Muscle layer of colon (tissue), 2 donors: Measurements from ENCODE around the gene THEM4.
A peak's percentile ranks its signal among the peaks of the same experiment; 100 is the strongest.

Source experiments
- H3K27ac ChIP-seq: one replicate; pipeline ENCODE4 v1.7.0; 2013; ENCODE audit warnings: low read depth, mild to moderate bottlenecking, low read length, moderate library complexity
- H3K27me3 ChIP-seq, 2 donors: one replicate each; pipeline ENCODE4 v1.7.0; 2013; ENCODE audit warnings: low read length in 2 of 2, mild to moderate bottlenecking in 2 of 2; ENCODE audit not compliant: insufficient read depth in 2 of 2, control insufficient read depth in 1 of 2
- H3K36me3 ChIP-seq: one replicate; pipeline ENCODE4 v1.7.0; 2013; ENCODE audit warnings: mild to moderate bottlenecking, low read length; ENCODE audit not compliant: insufficient read depth
- H3K4me1 ChIP-seq: one replicate; pipeline ENCODE4 v1.7.0; 2013; ENCODE audit warnings: mild to moderate bottlenecking, low read length; ENCODE audit not compliant: insufficient read depth
- H3K4me3 ChIP-seq, 2 donors: one replicate each; pipeline ENCODE4 v1.7.0; 2013; ENCODE audit warnings: low read length in 2 of 2, low read depth in 1 of 2, mild to moderate bottlenecking in 1 of 2, moderate library complexity in 1 of 2
- H3K9ac ChIP-seq: one replicate; pipeline ENCODE4 v1.7.0; 2013; ENCODE audit warnings: low read length
- H3K9me3 ChIP-seq: one replicate; pipeline ENCODE4 v1.7.0; 2013; ENCODE audit warnings: mild to moderate bottlenecking, low read length
- donor health status: abdominal sarcoma.
- donor health status: Adenocarcinoma of cecum.

Gene THEM4

GRCh38 chr1:151909167-151910149 is at the start of gene THEM4:
TSS of gene THEM4 (minus strand) at chr1:151909511. CDS start at chr1:151909458, 53 bp downstream.
- H3K36me3 ChIP-seq: no peaks in the 10 kb centered on the region
- H3K27me3 ChIP-seq: no peaks in the 10 kb centered on the region
- H3K27ac ChIP-seq: peak within 1 kb of the TSS; percentile 79
- H3K4me1 ChIP-seq: peaks cover 15% of the 10 kb centered on the region
- H3K9me3 ChIP-seq: no peaks in the 10 kb centered on the region
- peak within 1 kb of the TSS; percentile 68 to 85 for H3K4me3 ChIP-seq
- H3K9ac ChIP-seq: peak within 1 kb of the TSS; percentile 85

- no peaks in the 10 kb centered on the region for H3K27me3 ChIP-seq
- H3K4me3 ChIP-seq: no peak overlapping the region
- no peaks in the 10 kb centered on the region for H3K9me3 ChIP-seq
- H3K9ac ChIP-seq: no peak overlapping the region
- no peaks in the 10 kb centered on the region for H3K4me1 ChIP-seq
- no peaks in the 10 kb centered on the region for H3K36me3 ChIP-seq
- no peak overlapping the region for H3K27ac ChIP-seq
Measured at GRCh38 chr1:151958959-151959358, 49.6 kb upstream of the THEM4 start.

- Histone ChIP-seq H3K27ac (no peak overlapping the region), H3K36me3 (no peaks in the 10 kb centered on the region), H3K4me3 (no peak overlapping the region), H3K27me3 (no peaks in the 10 kb centered on the region), H3K4me1 (no peaks in the 10 kb centered on the region), H3K9me3 (no peaks in the 10 kb centered on the region), H3K9ac (no peak overlapping the region)
Measured at GRCh38 chr1:151956957-151957497, 47.7 kb upstream of the THEM4 start.

- H3K27me3 ChIP-seq: no peaks in the 10 kb centered on the region
- no peak overlapping the region for H3K9ac ChIP-seq
- no peak overlapping the region for H3K27ac ChIP-seq
- H3K4me3 ChIP-seq: no peak overlapping the region
- no peaks in the 10 kb centered on the region for H3K9me3 ChIP-seq
- no peaks in the 10 kb centered on the region for H3K36me3 ChIP-seq
- no peaks in the 10 kb centered on the region for H3K4me1 ChIP-seq
Measured at GRCh38 chr1:151953409-151954094, 44.2 kb upstream of the THEM4 start.

DNA sequence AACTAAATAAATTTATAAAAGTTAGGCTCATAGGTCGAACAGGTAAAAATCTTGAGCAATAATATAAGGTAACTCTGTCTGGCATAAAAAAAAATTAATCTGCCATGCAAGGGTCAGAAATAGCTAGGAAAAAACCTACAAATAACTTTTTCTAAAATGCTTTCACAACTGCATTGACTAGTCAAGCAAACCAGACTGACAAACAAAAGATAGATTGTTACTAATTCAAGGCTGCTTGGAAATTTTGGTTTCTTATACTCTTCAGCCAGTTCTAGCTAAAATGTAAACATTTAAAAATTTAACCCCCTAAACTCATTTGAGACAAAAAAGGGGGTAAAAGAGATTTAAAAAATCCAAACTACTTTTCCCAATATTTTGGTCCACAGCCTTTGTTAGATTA is 43.5 kb upstream of the THEM4 start:
- Histone ChIP-seq H3K27ac (no peak overlapping the region), H3K4me1 (no peaks in the 10 kb centered on the region), H3K27me3 (no peaks in the 10 kb centered on the region), H3K9me3 (no peaks in the 10 kb centered on the region), H3K9ac (no peak overlapping the region), H3K36me3 (no peaks in the 10 kb centered on the region), H3K4me3 (no peak overlapping the region)

- Histone ChIP-seq H3K9me3 (no peaks in the 10 kb centered on the region), H3K27me3 (no peaks in the 10 kb centered on the region), H3K27ac (no peak overlapping the region), H3K36me3 (no peaks in the 10 kb centered on the region), H3K4me3 (no peak overlapping the region), H3K9ac (no peak overlapping the region), H3K4me1 (peaks cover 22% of the 10 kb centered on the region)
Measured at GRCh38 chr1:151949371-151950193, 40.3 kb upstream of the THEM4 start.

- Histone ChIP-seq H3K4me3 (no peak overlapping the region), H3K27ac (no peak overlapping the region), H3K27me3 (no peaks in the 10 kb centered on the region), H3K36me3 (no peaks in the 10 kb centered on the region), H3K4me1 (peaks cover 29% of the 10 kb centered on the region), H3K9ac (no peak overlapping the region), H3K9me3 (no peaks in the 10 kb centered on the region)
Measured at GRCh38 chr1:151948506-151948905, 39.2 kb upstream of the THEM4 start.

DNA sequence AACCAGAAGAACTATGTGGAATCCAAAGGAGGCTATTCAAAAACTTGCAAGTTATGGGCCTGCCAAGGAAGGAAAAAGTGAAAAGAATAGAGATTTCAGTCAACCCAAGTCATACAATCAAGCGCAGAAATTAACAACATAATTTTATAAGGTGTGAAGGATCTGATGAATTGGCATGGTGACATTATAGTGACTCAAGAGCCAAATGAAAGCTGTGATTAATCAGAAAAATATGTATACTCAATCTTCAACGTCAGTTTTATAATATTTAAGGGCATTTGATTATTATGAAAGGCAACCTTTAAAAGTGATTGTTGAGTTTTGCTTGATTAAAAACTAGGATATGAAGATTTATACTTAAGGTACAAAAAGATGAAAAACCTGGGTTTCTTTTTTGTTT is 37.8 kb upstream of the THEM4 start:
- no peak overlapping the region for H3K9ac ChIP-seq
- H3K9me3 ChIP-seq: no peaks in the 10 kb centered on the region
- no peaks in the 10 kb centered on the region for H3K27me3 ChIP-seq
- no peak overlapping the region for H3K4me3 ChIP-seq
- peaks cover 30% of the 10 kb centered on the region for H3K4me1 ChIP-seq
- no peak overlapping the region for H3K27ac ChIP-seq
- no peaks in the 10 kb centered on the region for H3K36me3 ChIP-seq

DNA sequence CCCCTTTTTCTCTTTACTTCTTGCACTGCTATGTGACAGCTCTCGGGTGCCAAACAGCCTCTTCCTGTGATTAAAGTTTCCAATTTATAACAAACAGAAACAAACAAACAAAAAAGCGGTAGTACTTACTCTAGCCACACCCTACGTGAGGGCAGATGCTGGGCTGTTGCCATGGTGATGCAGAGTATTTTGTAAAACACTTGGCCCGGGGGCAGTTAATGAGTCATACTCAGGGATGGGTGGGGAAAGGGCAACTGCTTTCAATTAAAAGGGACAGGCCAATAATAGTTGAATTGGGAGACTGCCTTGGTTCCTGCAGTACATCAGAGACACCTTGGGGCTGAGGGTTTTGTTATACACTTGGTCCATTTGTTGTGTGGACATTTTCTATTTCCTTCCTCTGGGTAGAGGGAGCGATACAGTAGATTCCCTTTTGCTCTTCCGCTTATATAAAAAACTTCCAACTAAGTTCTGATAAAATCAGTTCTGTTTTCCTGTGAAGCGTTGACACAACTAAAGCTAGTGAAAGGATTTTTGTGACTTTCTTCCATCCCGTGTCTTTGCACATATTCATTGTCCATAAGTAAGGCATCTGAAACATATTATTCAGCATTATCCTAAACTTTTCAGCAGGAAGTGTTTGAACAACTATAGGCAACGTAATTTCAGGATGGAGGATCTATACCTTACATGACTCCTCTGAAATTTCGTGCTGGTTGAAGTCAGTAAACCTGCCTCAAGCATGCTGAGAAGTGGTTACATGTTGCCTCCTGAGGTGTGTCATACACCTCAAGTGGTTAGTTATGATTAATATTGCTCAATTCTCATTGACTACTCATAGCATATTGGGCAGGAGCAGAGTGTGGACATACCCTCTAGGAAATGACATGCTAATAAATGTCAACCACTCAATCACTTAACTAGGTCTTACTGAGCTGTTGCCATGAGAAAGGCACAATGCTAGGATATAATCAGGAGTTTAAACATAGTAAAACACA is 36.7 kb upstream of the THEM4 start:
- Histone ChIP-seq H3K4me3 (peak overlapping the region in 1 of 2 donors; percentile 8), H3K9ac (no peak overlapping the region), H3K9me3 (no peaks in the 10 kb centered on the region), H3K4me1 (peaks cover 42% of the 10 kb centered on the region), H3K27me3 (no peaks in the 10 kb centered on the region), H3K36me3 (no peaks in the 10 kb centered on the region), H3K27ac (peak overlapping the region; percentile 35)

DNA sequence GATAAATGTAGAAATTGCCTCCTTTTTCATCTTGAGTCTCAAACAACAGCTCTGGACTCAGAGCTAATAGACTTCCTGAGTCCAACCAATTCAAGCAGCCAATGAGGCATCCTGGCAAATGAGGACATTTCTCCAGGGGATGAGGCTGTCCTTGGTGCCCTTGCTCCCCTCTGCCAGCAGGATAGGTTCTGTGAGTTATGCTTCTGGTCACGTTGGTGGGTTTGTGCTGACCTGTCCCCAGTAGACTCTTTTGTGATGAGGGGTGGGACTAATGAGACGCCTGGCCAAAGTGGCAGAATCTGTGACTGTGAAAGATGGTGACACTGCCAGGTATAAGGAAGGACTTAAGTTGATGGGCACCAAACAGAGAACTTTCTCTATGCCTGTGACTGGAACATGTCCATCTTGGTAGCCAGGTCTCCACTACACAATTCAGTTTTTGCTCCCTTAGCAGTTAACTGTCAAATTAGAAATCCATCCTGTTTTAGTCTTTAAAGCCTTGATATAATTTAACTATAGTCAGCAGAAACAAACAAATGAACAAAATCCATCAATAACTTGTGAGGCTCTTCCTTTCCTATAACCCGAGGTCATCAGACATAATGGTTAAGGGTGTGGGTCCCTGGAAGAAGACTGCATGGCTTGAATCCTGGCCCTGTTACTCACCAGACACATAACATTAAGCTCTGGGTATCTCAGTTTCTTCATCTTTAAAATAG is 35.7 kb upstream of the THEM4 start:
- peaks cover 50% of the 10 kb centered on the region for H3K4me1 ChIP-seq
- no peaks in the 10 kb centered on the region for H3K36me3 ChIP-seq
- no peak overlapping the region for H3K9ac ChIP-seq
- H3K27ac ChIP-seq: peak overlapping the region; percentile 15
- H3K9me3 ChIP-seq: no peaks in the 10 kb centered on the region
- peak overlapping the region in 1 of 2 donors; percentile 8 for H3K4me3 ChIP-seq
- H3K27me3 ChIP-seq: no peaks in the 10 kb centered on the region
